GM21717 (cell line): ENCODE results near the gene TBL2.
A peak's percentile ranks its signal among the peaks of the same experiment; 100 is the strongest.
"Not testable (repeated sequence)": the region's sequence is repeated elsewhere in the genome, so short reads cannot be mapped to it uniquely, and the experiment has no call there.

Source experiments
- ATAC-seq: cut with Tn5 transposase; IDR thresholded peaks from one replicate; pipeline ENCODE4 v1.9.1; 2021; ENCODE audit warnings: mild to moderate bottlenecking, moderate library complexity; ENCODE audit not compliant: unreplicated experiment

TBL2 gene

DNA sequence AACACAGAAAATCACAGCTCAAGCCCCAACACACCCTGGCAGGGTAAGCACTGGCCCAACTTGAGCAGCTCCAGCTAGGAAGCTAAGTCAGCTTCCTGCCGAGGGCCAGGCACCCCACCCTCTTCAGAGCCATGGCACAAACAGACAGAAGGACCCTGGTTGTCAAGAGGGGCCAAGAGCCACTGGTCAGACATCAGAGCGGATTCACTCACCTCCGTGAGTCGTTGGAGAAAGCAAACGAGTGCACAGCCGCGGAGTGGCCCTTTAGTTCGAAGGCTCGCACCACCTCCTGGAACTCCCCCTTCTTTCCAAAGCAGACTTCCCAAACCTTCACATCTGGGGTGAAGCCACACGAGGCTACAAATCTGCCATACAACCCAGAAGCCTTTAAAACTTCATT, 7.4 kb downstream of the TBL2 start:
- ATAC-seq = no peak

DNA sequence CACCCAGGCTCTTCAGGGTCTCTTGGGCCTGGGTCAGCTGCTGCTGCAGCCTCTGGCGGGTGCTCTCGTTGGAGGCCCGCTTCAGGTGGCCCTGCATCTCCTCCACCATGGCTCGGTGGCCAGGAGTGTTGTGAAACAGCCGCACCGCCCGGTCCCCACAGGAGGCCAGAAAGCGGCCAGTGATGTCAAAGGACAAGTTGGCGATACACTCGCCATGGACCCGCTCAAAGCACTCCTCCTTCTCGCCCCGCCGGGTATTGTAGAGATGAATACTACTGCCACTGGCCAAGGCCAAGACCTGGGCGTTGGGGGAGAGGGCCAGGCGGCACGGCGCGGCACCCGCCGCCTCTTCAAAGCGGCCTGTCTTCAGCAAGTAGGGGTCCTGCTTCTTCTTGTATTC, 7.9 kb downstream of the TBL2 start:
- no peak for ATAC-seq

DNA sequence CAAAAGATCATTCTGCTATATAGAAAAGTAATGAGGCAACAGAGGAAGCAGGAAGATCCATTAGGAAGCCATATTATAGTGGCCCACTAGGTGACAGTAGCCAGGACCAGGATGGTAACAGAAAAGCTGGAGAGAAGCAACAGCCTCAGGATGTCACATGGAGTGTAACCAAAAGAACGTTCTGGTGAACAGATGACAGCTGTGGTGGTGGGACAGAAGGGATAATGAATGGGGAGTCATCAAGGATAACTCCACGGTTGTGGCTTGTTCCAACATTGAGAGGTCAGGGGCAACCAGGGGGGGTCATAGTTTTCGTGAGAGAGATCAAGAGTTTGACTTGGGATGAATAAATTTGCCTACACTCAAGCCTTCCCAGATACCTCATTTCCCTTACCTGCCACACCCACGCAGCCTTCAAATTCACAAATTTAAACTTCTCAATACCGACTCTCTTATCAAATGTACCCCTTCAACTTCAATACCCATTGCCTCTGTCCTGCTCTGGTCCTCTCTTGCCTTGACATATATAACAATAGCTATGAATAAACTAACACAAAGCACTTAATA, 9.3 kb downstream of the TBL2 start:
- no peak for ATAC-seq

DNA sequence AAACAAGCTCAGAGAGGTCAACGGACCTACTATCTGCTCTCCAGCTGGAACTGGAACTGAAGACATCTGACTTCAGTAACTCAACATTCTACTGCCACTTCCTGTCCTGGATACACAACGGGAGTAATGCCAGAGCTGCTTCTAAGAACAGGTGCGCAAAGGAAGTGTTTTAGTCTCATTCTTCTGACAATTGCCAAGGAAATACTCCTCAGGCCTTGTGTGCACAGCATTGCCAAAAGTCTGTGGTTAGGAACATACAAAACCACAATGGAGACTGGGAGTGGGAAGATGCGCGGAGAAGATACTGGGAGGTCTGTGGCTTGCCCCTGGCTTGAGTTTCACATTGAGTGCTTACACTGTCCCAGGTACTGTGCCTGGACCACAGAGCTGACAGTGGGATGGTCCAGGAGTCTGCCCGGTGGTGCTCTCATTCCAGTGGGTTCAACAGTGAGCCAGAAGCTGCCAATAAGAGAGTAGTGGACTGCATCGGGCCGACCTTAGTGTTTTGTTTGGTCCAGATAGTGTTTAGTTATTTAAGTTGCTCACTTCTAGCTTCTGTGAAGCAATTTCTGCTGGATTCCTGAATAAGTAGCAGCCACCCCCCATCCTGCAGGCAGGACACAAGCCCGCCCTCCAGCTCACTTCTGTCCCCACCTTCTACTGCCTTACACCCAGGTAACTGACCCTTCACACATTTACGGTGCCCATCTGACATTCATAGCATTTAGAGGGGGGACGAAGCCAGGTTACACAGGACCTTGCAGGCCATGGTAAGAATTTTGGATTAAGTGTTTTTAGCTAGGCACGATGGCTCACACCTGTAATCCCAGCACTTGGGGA, 10.3 kb downstream of the TBL2 start:
- no peak for ATAC-seq

DNA sequence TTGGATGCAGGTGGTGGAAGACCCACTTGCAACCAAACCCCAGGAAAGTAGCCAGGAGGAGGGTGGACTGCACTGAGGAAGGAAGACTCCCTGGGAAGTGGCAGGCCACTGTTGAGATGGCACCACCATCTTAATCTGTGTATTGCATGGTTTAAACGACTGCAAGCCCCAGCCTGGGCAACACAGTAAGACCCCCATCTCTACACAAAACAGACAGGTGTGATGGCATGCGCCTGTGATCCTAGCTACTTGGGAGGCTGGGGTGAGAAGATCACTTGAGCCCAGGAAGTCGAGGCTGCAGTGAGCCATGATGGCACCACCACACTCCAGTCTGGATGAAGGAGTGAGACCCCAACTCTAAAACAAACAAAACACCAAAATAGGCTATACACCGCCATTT, 11.2 kb downstream of the TBL2 start:
- ATAC-seq = no peak

DNA sequence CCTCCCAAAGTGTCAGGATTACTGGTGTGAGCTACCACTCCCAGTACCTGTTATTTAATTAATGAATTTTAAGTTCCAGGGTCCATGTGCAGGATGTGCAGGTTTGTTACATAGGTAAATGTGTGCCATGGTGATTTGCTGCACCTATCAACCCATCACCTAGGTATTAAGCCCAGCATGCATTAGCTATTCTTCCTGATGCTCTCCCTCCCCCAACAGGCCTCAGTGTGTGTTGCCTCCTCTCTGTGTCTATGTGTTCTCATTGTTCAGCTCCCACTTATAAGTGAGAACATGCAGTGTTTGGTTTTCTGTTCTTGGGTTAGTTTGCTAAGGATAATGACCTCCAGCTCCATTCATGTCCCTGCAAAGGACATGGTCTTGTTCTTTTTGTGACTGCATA, 11.9 kb downstream of the TBL2 start:
- not testable (repeated sequence) for ATAC-seq

DNA sequence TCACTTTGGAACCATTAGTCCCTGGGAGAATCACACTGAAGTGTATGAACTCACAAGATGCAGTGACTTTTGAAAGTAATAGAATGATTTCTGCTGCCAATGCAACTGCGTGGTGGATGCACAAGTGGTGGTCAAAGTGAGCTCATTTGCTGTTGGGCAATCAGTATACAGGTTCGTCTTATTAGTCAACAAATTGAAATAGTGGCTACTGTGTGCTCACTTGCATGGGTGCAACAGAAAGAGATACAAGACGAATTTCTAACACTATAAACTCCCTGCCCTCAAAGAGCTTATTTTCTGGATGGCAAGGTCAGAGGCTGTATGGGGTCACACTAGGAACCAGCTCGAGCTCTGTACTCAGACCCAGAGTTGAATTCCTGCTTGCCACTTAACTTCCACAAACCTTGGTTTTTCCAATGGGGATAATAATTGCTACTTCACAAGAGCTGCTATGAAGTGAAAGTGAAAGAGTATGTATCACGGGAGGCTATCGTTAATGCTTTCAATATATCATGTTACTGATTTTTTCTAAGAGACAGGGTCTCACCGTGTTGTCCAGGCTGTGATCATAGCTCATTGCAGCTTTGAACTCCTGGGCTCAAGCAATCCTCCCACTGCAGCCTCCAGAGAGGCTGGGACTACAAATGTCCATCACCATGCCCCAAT, 12.6 kb downstream of the TBL2 start:
- no peak for ATAC-seq

DNA sequence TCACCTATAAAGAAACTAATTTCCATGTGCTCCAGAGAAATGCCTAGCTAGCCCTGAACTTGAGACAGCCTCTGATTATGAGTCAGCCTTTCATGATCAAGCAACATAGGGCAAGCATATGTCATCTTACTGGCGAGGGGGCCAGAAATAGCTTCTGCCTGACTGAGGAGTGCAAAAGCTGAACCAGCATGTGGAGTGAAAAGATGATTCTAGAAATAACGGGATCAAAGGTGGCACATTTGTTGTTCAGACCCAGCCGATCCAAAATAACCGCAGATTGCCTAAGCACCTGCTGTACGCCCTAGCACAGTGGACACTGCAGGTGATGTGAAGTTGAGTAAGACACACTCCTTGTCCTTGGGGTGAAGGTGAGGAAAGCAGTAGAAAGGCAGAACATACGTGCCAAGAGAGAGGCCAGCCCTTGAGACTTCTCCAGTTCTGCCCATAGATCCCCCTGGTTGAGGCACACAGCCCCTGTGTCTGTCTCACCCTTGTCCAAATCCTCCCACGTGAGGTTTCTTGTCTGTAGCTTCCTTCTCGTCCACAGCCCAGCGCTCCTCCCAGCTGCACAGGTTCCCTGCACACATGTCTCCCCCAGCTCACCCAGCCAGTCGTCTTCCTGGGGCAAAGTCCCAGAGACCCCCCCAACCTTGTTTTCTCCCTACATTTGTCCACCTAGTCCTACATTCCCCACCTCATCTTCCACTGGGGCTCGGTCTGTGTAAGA, 18.1 kb downstream of the TBL2 start:
- no peak for ATAC-seq

DNA sequence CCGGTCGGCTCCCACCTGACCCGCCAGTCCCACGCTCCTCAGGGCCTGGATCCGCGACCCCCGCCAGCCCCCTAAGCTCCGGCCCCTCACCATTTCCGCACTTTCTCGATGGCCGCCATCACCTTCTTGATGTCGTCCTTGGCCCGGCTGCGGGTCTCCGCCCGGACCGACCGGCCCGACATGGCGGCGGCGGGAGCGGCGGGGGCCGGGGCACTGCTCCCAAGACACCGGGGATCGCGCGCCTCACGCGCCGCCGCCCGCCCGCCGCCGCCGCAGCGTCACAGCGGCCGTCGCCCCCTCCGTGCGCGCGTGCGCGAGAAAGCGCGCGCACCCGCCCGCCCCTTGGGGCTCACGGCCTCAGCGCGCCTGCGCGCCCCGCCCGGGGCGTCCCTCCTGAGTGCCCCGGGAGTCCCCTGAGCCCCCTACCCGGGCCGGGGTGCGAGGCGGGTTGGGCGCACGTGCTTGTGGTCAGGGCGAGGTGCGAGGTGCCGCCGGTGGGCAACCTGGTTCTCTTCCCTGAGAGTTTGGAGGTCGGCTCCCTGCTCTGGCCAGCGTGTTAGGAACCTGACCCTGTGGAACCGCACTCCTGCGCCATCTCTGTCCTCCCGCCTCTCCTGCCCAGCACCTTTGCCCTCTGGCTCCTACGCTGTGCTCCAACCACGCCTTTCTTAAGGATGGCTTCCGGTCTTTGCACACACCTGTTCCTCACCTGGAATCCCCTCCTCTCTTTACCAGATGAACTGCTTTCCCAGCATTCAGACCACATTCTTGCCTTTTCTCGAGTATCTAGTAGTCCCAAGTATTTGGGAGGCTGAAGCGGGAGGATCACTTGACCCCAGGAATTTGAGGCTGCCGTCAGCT, 20.8 kb downstream of the TBL2 start, which contains the start of gene BCL7B:
Gene BCL7B (minus strand): TSS at position 294 of the 861 bp plus-strand sequence. CDS start 112 bp downstream, at position 182.
- ATAC-seq = peak; percentile 43

DNA sequence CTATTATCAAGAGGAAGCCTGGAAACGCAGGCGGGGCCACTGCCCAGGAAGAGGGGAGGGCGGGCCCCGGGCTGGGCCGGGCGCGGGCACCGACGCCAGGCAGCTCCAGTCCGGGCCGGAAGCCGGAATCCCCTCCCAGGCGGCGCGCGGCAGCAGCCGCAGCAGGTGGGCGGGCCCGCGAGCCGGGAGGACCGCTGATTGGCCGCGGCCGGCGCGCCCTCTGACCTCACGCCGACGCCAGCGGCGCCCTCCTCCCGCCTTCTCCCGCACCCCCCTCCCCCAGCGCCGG, 21.3 kb downstream of the TBL2 start:
- peak; percentile 87 for ATAC-seq

DNA sequence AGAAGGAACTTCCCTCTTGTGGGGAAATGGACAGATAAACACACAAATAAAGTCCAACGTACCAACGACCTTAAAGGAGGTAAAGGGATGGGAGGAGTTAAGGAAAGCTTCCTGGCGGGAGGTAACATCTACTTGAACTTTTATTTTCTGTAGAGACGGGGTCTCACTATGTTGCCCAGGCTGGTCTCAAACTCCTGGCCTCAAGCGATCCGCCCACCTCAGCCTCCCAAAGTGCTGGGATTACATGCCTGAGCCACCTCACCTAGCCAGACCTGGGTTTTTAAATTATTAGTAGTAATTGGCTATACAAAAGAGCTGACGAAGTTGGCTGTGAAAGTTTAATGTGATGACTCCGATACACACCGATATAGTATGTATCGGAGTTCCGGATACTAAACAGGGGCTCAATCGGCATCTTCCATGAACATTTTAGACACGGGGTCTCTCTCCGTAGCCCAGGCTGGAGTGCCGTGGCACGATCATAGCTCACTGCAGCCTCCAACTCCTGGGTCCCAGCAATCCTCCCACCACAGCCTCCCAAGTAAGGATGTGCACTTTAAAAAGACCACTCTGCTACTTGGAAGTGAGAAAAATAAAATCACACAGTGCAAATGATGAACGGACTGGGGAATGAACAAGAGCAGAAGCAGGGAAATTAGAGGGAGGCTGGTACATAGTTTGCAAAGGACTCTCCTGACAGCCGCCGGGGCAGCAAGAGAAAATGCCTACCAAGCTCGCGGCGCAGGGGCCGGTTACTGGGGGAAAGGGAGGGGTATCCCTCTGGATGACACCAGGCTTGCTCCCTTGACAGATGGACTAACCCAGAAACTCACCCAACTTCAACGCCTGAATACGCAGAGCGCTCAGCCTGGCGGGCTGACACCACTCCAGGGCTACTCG, 21.9 kb downstream of the TBL2 start:
- ATAC-seq = no peak

DNA sequence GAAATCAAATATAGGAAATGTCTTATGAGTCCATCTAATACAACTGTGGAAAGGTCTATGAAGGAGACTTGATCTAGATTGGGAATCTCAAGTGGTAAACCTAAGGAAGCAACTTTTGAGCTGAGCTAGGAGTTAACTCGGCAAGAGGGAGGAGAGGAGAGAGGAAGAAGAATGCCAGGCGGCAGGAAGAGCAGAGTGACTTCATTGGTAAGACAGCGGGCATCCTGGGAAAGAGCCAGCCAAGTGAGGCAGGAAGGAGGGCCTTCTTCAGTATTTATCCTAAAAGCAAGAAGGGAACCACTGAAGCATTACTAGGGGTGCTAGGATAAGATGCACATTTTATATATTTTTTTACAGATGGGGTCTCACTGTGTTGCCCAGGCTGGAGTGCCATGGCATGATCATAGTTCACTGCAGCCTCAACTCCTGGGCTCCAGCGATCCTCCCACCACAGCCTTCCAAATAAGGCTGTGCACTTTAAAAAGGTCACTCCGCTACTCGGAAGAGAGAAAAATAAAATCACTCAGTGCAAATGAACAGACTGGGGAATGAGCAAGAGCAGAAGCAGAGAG, 22.9 kb downstream of the TBL2 start:
- no peak for ATAC-seq

DNA sequence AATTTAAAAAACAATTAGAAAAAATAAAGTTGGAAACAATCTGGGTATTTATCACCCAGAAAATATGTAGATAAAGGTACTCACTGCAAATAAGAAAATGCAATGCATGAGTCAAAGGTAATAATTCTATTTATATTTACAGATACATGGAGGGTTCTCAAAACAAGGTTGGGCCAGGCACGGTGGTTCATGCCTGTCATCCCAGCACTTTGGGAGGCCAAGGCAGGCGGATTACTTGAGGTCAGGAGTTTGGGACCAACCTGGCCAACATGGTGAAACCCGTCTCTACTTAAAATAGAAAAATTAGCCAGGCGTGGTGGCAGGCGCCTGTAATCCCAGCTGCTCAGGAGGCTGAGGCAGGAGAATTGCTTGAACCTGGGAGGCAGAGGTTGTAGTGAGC, 28.3 kb downstream of the TBL2 start:
- not testable (repeated sequence) for ATAC-seq

DNA sequence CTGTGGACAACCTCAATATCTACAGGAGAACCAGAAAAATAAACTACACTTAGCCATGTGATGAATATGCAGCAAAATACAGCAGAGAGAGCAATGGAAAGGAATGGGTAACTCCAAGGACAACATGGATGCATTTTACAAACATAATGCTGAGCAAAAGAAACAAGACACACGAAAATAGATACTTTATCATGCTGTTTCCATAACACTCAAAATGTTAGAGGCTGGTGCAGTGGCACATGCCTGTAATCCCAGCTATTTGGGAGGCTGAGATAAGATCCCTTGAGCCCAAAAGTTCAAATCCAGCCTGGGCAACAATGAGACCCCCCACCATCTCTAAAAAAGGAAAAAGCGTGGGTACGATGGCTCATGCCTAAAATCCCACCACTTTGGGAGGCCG, 29.2 kb downstream of the TBL2 start:
- no peak for ATAC-seq

DNA sequence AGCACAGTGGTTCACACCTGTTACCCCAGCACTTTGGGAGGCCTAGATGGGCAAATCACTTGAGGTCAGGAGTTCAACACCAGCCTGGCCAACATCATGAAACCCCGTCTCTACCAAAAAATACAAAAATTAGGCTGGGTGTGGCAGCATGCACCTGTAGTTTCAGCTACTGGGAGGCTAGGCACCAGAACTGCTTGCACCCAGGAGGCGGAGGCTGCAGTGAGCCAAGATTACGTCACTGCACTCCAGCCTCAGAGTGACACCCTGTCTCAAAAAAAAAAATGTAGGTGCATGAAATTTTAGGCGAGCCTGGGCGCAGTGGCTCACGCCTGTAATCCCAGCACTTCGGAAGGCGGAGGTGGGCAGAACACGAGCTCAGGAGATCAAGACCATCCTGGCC, 30.5 kb downstream of the TBL2 start:
- ATAC-seq = no peak

DNA sequence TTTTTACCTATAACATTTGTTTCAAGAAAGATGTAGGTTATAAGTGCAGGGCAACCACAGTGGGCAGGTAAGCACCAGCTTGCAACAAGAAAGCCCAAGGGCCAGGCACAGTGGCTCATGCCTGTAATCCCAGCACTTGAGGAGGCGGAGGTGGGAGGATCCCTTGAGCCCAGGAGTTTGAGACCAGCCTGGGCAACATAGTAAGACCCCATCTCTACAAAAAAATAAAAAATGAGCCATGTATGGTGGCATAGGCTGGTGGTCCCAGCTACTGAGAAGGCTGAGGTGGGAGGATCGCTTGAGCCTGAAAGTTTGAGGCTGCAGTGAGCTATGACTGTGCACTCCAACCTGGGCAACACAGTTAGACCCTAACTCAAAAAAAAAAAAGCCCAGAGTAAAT, 33.7 kb downstream of the TBL2 start:
- ATAC-seq = no peak

DNA sequence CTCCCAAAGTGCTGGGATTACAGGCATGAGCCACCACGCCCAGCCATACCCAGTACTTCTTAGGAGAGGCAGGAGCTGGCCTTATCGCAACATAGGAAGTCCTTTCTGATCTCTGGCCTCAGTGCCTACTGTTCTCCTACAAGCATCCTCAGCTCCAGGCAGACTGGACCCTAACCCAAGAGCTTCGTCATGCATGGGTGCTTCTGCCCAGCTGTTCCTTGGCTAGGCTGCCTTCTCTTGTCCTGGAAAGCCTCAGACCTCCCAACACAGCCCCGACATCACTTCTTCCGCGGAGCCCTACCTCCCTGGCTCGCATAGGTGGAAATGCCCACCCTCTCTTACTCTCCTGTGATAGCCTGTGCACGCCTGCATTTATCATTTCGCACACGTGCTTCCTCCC, 36.7 kb downstream of the TBL2 start:
- ATAC-seq = no peak

DNA sequence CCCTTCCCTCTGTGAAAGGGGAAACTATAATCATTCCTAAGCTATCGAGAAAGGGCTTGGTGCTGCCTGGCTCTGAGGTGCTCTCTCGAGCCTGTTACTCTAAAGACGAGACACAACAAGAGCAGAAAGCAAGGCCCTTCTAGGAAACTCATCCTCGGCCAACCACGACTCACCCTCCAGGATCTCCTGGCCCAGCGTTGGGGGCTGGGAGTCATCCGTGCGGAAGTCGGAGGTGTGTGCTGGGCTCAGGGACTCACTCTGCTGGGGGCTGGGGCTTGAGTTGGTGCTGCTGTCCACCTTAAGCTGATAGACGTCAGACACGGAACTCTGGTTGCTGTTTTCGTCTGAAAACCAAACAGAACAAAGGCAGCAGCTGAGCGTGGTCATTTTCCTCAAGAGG, 38.7 kb downstream of the TBL2 start:
- no peak for ATAC-seq

DNA sequence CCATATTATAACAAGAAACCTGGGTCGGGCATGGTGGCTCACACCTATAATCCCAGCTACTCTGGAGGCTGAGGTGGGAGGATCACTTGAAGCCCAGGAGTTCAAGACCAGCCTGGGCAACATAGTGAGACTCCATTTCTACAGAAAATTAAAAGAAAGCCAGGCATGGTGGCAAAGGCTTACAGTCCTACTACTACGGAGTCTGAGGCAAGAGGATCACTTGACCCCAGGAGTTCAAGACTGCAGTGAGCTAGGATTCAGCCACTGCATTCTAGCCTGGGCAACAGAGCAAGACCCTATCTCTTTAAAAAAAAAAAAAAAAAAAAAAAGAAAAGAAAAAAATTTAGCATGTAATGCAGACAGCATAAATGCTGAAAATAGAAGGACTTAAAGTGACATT, 39.9 kb downstream of the TBL2 start:
- ATAC-seq = not testable (repeated sequence)
